Lower leg skin (tissue), 3 donors: ENCODE data around the gene HCST.

Experiments
- POLR2A ChIP-seq, 2 donors: fragments of 450-650 bp; IDR thresholded peaks; one replicate each; pipeline ENCODE4 v1.6.1; 2016 to 2017; ENCODE audit warnings: antibody characterized with exemption in 2 of 2, mild to moderate bottlenecking in 1 of 2, moderate library complexity in 1 of 2
- TF ChIP-seq, protein P1 (sequence below), 3 donors: fragments of 450-650 bp; IDR thresholded peaks; one replicate each; pipeline ENCODE4 v1.5.1; 2016; ENCODE audit warnings: antibody characterized with exemption in 3 of 3, mild to moderate bottlenecking in 3 of 3, moderate library complexity in 2 of 3

DNA sequence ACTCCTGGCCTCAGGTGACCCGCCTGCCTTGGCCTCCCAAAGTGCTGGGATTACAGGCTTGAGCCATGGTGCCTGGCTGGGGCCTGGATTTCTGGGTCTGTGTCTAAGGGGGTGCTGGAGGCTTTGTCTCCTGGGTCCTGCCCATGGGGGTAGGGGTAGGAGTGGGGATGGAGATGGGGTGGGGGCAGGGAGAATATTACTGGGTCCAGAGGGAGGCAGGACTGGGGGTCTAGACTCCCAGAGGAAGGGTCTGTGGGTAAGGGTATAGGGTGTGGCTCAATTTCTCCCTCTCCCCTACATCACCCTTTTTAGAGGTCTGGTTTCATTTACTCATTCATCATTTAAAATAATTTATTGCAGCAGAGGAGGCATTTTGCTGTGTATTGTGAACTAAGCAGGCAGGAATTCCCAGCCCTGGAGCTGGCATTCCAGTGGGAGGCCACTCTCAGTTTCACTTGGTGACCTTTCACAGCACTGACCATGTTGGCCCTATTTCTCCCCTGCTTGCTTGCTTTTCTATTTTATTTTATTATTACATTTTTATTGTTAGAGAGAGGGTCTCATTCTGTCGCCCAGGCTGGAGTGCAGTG is 1.2 kb upstream of the HCST start:
- TF ChIP-seq, protein P1, sequence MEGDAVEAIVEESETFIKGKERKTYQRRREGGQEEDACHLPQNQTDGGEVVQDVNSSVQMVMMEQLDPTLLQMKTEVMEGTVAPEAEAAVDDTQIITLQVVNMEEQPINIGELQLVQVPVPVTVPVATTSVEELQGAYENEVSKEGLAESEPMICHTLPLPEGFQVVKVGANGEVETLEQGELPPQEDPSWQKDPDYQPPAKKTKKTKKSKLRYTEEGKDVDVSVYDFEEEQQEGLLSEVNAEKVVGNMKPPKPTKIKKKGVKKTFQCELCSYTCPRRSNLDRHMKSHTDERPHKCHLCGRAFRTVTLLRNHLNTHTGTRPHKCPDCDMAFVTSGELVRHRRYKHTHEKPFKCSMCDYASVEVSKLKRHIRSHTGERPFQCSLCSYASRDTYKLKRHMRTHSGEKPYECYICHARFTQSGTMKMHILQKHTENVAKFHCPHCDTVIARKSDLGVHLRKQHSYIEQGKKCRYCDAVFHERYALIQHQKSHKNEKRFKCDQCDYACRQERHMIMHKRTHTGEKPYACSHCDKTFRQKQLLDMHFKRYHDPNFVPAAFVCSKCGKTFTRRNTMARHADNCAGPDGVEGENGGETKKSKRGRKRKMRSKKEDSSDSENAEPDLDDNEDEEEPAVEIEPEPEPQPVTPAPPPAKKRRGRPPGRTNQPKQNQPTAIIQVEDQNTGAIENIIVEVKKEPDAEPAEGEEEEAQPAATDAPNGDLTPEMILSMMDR (IDR thresholded peaks at IDR 0.05): no peak
- no peak for TF ChIP-seq POLR2A (IDR thresholded peaks at IDR 0.05)
